ENCODE results near the gene PACSIN1. TPM values are rescaled to one million over a fixed set of nuclear protein-coding genes. Genes with fewer than 3 reads are reported as not detected.

Gene PACSIN1
- total RNA-seq, 1 experiment from 2014 or later: 0.26 TPM

DNA sequence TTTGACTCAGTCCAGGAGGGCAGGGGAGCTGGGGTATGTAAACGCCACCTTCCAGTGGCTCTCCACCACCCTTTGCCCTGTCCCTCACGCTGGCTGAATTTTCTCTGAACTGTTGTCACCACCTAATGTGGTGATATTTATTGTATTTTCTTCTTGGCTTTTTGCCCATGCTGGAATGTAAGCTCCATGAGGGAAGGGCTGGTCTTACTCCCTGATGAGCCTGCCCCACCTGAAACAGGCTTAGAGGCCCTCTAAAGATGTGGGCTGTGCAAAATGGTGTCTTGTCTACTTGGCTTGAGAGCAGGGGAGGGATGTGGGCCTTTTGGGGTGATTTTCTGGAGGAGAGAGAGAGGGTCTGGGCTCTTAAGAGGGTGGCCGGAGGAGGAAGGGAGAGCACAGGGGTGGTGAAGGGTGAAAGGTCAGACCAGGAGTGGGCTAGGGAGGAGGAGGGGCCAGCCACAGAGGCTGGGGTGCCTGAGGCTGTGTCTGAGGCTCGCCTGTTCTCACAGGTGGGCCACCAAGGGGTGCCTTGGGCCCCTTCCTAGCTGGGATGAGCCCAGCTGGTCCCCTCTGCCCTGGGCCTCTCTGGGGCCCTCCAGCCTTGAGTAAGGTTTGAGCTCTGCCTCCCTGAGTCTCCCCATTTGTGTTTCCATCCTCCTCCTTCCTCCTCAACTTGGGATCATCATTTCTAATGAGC lies 52.9 kb downstream of the PACSIN1 start:
- TF ChIP-seq, protein P1, sequence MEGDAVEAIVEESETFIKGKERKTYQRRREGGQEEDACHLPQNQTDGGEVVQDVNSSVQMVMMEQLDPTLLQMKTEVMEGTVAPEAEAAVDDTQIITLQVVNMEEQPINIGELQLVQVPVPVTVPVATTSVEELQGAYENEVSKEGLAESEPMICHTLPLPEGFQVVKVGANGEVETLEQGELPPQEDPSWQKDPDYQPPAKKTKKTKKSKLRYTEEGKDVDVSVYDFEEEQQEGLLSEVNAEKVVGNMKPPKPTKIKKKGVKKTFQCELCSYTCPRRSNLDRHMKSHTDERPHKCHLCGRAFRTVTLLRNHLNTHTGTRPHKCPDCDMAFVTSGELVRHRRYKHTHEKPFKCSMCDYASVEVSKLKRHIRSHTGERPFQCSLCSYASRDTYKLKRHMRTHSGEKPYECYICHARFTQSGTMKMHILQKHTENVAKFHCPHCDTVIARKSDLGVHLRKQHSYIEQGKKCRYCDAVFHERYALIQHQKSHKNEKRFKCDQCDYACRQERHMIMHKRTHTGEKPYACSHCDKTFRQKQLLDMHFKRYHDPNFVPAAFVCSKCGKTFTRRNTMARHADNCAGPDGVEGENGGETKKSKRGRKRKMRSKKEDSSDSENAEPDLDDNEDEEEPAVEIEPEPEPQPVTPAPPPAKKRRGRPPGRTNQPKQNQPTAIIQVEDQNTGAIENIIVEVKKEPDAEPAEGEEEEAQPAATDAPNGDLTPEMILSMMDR (IDR thresholded peaks at IDR 0.05; ENCODE audit: unreplicated experiment): no peak
- H3K4me3 Mint-ChIP-seq (ENCODE audit: low read depth, unreplicated experiment): no peak overlapping the region
- H3K36me3 Mint-ChIP-seq (ENCODE audit: insufficient read depth, unreplicated experiment): no peaks in the 10 kb centered on the region
- H3K9me3 Mint-ChIP-seq (ENCODE audit: low read depth, unreplicated experiment): no peaks in the 10 kb centered on the region
- H3K27me3 Mint-ChIP-seq (ENCODE audit: unreplicated experiment): peaks cover 74% of the 10 kb centered on the region
- intact Hi-C loops (cut with micrococcal nuclease; ENCODE audit: unreplicated experiment): no loop called here
- H3K27ac Mint-ChIP-seq (ENCODE audit: unreplicated experiment): no peak overlapping the region
- peaks cover 9% of the 10 kb centered on the region for H3K4me1 Mint-ChIP-seq (ENCODE audit: low read depth, unreplicated experiment)
- no peak for DNase-seq
- CTCF ChIA-PET: interaction anchor here (1.2 kb wide), 1 partner anchor 26 kb away, joined by 4 read pairs; no protein-coding TSS in a partner anchor
- BruUV-seq (replicated peaks): no TSS peak

DNA sequence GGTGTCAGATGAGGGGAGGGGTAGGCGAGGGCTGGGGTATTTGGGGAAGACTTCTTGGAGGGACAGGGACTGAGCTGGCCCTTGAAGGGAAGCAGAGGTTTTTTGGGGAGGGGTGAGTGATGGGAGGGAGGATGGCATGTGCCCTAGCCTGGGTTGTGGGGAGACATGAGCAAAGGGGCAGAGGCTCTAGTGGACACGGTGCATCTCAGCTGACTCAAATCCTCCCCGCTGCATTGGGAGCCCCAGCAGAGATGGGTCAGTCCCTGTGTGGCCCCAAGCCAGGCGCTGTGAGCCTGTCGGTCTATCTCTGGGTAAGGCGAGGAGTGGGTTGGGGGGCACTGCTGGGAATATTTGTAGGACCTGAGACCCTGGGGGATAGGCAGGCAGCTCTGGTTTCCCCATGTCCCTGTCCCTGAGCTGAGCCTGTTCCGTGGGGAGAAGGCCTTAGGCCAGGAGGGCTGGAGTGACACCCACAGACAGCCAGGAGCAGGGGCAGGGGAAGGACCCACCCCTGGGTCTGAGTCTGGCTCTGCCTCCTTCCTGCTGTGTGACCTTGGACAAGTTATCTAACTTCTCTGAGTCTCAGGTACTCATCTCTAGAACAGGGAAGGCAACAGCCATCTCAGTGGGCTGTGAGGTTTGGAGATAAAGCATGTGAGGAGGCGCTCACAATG lies 54.2 kb downstream of the PACSIN1 start:
- CTCF ChIA-PET: no interaction called here
- H3K27ac Mint-ChIP-seq (ENCODE audit: unreplicated experiment): no peak overlapping the region
- BruUV-seq (replicated peaks): no TSS peak
- no peak for DNase-seq
- no peak overlapping the region for H3K4me3 Mint-ChIP-seq (ENCODE audit: low read depth, unreplicated experiment)
- H3K9me3 Mint-ChIP-seq (ENCODE audit: low read depth, unreplicated experiment): no peaks in the 10 kb centered on the region
- intact Hi-C loops (cut with micrococcal nuclease; ENCODE audit: unreplicated experiment): no loop called here
- peaks cover 9% of the 10 kb centered on the region for H3K4me1 Mint-ChIP-seq (ENCODE audit: low read depth, unreplicated experiment)
- peaks cover 61% of the 10 kb centered on the region for H3K27me3 Mint-ChIP-seq (ENCODE audit: unreplicated experiment)
- no peaks in the 10 kb centered on the region for H3K36me3 Mint-ChIP-seq (ENCODE audit: insufficient read depth, unreplicated experiment)
- TF ChIP-seq, protein P1 (IDR thresholded peaks at IDR 0.05; ENCODE audit: unreplicated experiment): no peak

DNA sequence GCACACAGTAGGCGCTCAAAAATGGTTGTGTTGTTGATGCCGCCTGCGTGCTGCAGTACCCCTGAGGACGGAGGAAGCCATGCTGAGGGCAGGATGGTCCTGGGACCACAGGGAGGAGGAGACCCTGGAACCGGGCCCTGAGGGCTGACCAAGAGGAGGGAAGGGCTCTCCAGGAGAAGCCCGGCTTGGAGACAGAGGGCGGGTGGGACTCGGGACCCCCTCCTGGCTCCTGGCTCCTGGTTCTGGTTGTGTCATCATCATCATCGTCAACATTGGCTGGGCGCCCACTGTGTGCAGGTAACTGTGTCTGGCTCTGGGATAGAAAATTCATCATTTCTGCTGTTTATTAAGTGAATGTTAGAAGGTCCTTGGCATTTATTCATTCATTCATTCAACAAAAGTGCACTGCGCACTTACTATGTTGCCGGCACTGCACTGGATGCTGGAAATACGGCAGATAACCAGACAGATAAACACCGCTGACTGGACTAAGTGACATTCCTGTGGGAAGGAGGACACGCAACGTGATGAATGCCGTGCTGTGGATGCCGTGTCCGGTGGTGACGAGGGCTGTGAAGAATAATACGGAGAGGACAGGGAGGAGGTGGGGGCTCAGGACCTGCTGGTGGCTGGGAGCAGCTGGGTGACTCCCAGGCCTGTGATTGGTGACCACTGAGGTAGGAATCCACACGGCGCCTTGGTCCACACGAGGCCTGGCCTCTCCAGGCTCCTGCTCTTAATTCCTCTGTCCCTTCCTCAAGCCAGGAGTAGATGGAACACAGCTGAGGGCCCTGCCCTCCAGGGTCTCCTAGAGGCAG lies 55.0 kb downstream of the PACSIN1 start:
- CTCF ChIA-PET: interaction anchor here (1.8 kb wide), 1 partner anchor 35 kb away, joined by 4 read pairs; the partner anchor contains the start of gene SPDEF

More for the DNA sequence above, 55.0 kb downstream of the PACSIN1 start:
- Mint-ChIP-seq H3K4me1 (ENCODE audit: low read depth, unreplicated experiment) (peaks cover 9% of the 10 kb centered on the region), H3K36me3 (ENCODE audit: insufficient read depth, unreplicated experiment) (no peaks in the 10 kb centered on the region), H3K27me3 (ENCODE audit: unreplicated experiment) (peaks cover 54% of the 10 kb centered on the region), H3K4me3 (ENCODE audit: low read depth, unreplicated experiment) (no peak overlapping the region), H3K9me3 (ENCODE audit: low read depth, unreplicated experiment) (no peaks in the 10 kb centered on the region), H3K27ac (ENCODE audit: unreplicated experiment) (no peak overlapping the region)
- intact Hi-C loops (cut with micrococcal nuclease; ENCODE audit: unreplicated experiment): no loop called here
- no TSS peak for BruUV-seq (replicated peaks)
- TF ChIP-seq, protein P1 (IDR thresholded peaks at IDR 0.05; ENCODE audit: unreplicated experiment): no peak
- no peak for DNase-seq

Data from Calu3 (cell line).